ENCODE results near the gene CIAO3. TPM values are rescaled to one million over a fixed set of nuclear protein-coding genes. Genes with fewer than 3 reads are reported as not detected.

Gene CIAO3
- total and polyA plus RNA-seq, 10 of the 15 experiments (the other 5 are each of a cell fraction or from before 2014, with no cell fraction given): 1.4 to 37.5 (median 30.8) TPM

GRCh38 chr16:724188-725040 is 16.4 kb downstream of the CIAO3 start:
- Histone ChIP-seq H3K27ac (ENCODE audit: control insufficient read depth, insufficient read depth) (no peak overlapping the region), H3K9ac (ENCODE audit: control insufficient read depth, insufficient read depth, low read length) (no peak overlapping the region), H3K9me3 (replicated peaks; ENCODE audit: control insufficient read depth, insufficient read depth, low read length) (no peaks in the 10 kb centered on the region), H3K36me3 (ENCODE audit: control insufficient read depth in 2 of 2, insufficient read depth in 2 of 2, low read length in 1 of 2) (no peaks in the 10 kb centered on the region; a peak in 1 of 4 replicates), H2AFZ (ENCODE audit: control insufficient read depth, low read depth, low read length) (no peak overlapping the region), H4K20me1 (ENCODE audit: control insufficient read depth, insufficient read depth) (no peaks in the 10 kb centered on the region), H3K27me3 (replicated peaks in 1 of 2; ENCODE audit: control insufficient read depth in 2 of 2, insufficient read depth in 2 of 2, low read length in 1 of 2) (no peaks in the 10 kb centered on the region), H3K4me1 (ENCODE audit: control insufficient read depth, insufficient read depth, low read length) (peaks cover 18% of the 10 kb centered on the region), H3K4me3 (no peak overlapping the region), H3K79me2 (ENCODE audit: control insufficient read depth, insufficient read depth, low read length) (no peaks in the 10 kb centered on the region; the same call in none of the 2 replicates), H3K4me2 (ENCODE audit: control insufficient read depth, insufficient read depth) (no peak overlapping the region)
- BruUV-seq (replicated peaks): no TSS peak
- 50% methylated on average over 24 of the region's 29 CpGs for WGBS (ENCODE audit: insufficient coverage, insufficient replicate concordance, low lambda C conversion rate, missing lambda C conversion rate)
- intact Hi-C loops (cut with micrococcal nuclease; ENCODE audit: unreplicated experiment): no loop called here
- FAIRE-seq (no peak), ATAC-seq (no peak), DNase-seq (ENCODE audit: low read depth, low spot score) (no peak)
- ChIA-PET CTCF (interaction anchor here (1.0 to 1.7 kb wide), 3 partner anchors 12 to 62 kb away, joined by 3 to 5 read pairs (median 3); no protein-coding TSS in a partner anchor), RAD21 (ENCODE audit: unreplicated experiment) (interaction anchor here (0.5 to 2.3 kb wide), 2 partner anchors 11 to 12 kb away, joined by 3 to 6 read pairs; no protein-coding TSS in a partner anchor), SMC1A (ENCODE audit: uncharacterized antibody, unreplicated experiment) (interaction anchor here (1.7 kb wide), 1 partner anchor 10 kb away, joined by 3 read pairs; the partner anchor contains the start of gene METRN), POLR2A (interaction anchor here (0.5 to 6.3 kb wide), 2 partner anchors 14 to 157 kb away, joined by 3 to 60 read pairs; partner anchors contain the start of gene CIAO3)
- in situ Hi-C loops (cut with MboI): no loop called here
- TF ChIP-seq FOXK2 (IDR thresholded peaks at IDR 0.05) (no peak), ZBTB40 (IDR thresholded peaks at IDR 0.05; ENCODE audit: borderline replicate concordance) (no peak), NFIC (IDR thresholded peaks at IDR 0.05; ENCODE audit: low read depth, low read length) (no peak), ZBTB4 (CRISPR knock-in tag; IDR thresholded peaks at IDR 0.05) (no peak), CEBPZ (IDR thresholded peaks at IDR 0.05; ENCODE audit: low read depth, low read length) (no peak)

Measured in GM12878 (cell line).